ENCODE measurements around the gene C17orf100.

Gene C17orf100

DNA sequence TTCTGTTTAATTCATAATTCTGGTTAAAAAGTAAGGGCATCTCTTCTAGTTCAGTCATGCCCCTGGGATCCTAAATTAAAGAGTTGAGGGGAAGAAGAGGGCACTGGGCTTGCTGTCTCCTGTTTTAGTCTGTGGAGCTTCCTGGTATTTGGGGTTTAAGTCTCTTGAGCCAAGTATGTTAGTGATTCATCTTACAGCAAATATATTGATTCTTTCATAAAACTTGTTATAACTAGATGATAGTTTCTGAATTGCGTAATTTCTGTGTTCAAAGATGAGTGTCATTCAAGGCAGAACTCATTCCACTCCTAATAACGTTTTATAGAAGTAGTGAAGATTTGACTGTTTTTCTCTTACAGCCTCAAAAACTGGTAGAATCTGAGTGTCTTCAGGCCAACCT lies 9.0 kb upstream of the C17orf100 start:
- Histone ChIP-seq H4K20me1 (ENCODE audit: insufficient read depth, low read length) (no peaks in the 10 kb centered on the region), H3F3A (ENCODE audit: insufficient read depth, low read length) (peaks cover 5% of the 10 kb centered on the region), H3K36me3 (replicated peaks; ENCODE audit: insufficient read depth, low read length) (no peaks in the 10 kb centered on the region), H3K9me3 (replicated peaks; ENCODE audit: insufficient read depth, low read length) (no peaks in the 10 kb centered on the region), H3K79me2 (ENCODE audit: low read length) (peaks cover 68% of the 10 kb centered on the region), H3K4me2 (ENCODE audit: low read depth, low read length) (no peak overlapping the region), H3K27me3 (replicated peaks; ENCODE audit: insufficient read depth, low read length) (no peaks in the 10 kb centered on the region), H3K4me3 (ENCODE audit: low read length) (no peak overlapping the region), H3K4me1 (ENCODE audit: low read length) (peaks cover 13% of the 10 kb centered on the region; the same call in 1 of the 2 replicates), H3K9me2 (replicated peaks; ENCODE audit: insufficient read depth, low read length) (no peaks in the 10 kb centered on the region), H3K27ac (ENCODE audit: low read length) (no peak overlapping the region), H2AFZ (ENCODE audit: low read length) (no peak overlapping the region), H3K9ac (ENCODE audit: low read length) (no peak overlapping the region)
- DNase-seq: no peak
- no peak for TF ChIP-seq EZH2 (optimal IDR thresholded peaks at IDR 0.05; ENCODE audit: low read depth, low read length)
- TF ChIP-seq, protein P1, sequence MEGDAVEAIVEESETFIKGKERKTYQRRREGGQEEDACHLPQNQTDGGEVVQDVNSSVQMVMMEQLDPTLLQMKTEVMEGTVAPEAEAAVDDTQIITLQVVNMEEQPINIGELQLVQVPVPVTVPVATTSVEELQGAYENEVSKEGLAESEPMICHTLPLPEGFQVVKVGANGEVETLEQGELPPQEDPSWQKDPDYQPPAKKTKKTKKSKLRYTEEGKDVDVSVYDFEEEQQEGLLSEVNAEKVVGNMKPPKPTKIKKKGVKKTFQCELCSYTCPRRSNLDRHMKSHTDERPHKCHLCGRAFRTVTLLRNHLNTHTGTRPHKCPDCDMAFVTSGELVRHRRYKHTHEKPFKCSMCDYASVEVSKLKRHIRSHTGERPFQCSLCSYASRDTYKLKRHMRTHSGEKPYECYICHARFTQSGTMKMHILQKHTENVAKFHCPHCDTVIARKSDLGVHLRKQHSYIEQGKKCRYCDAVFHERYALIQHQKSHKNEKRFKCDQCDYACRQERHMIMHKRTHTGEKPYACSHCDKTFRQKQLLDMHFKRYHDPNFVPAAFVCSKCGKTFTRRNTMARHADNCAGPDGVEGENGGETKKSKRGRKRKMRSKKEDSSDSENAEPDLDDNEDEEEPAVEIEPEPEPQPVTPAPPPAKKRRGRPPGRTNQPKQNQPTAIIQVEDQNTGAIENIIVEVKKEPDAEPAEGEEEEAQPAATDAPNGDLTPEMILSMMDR (IDR thresholded peaks at IDR 0.05; ENCODE audit: low read length): no peak
- no peak for TF ChIP-seq EZH2phosphoT487 (IDR thresholded peaks at IDR 0.05; ENCODE audit: low read length)

DNA sequence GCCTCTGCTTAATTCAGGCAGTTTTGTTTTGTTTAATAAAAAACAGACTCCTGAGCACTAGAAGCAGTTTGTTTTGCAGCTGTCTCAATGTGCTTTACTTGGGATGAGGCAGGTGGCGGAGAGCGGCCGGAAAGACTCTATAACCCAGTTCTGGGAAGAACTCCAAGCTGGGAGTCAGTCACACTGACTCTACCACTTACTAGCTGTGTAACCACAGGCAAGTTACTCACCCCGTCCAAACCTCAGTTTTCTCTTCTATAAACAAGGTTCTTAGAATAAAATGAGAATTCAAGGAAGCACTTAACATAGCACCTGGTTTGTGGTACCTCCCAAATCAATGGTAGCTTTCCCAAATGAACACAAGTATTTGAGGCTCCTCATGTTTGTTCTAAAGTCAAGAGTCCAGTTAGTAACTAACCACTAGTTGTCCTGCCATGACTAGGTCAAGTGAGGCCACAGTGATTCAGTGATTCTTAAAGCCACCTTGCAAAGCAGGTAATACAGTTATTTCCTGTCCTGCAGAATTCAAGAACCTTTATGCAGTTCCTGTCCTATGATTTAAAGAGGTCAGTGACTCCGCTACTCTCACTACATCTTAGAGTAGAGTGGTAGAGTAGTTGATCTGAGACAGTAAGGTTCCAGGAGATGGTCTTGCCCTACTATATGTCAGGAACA lies 8.0 kb upstream of the C17orf100 start:
- Histone ChIP-seq H3K4me2 (ENCODE audit: low read depth, low read length) (no peak overlapping the region), H3K9me3 (replicated peaks; ENCODE audit: insufficient read depth, low read length) (no peaks in the 10 kb centered on the region), H3K9me2 (replicated peaks; ENCODE audit: insufficient read depth, low read length) (no peaks in the 10 kb centered on the region), H3K4me3 (ENCODE audit: low read length) (no peak overlapping the region), H4K20me1 (ENCODE audit: insufficient read depth, low read length) (no peaks in the 10 kb centered on the region), H3K79me2 (ENCODE audit: low read length) (peaks cover 78% of the 10 kb centered on the region), H3F3A (ENCODE audit: insufficient read depth, low read length) (peaks cover 5% of the 10 kb centered on the region), H3K4me1 (ENCODE audit: low read length) (peaks cover 13% of the 10 kb centered on the region; the same call in 1 of the 2 replicates), H3K27ac (ENCODE audit: low read length) (no peak overlapping the region), H3K27me3 (replicated peaks; ENCODE audit: insufficient read depth, low read length) (no peaks in the 10 kb centered on the region), H3K9ac (ENCODE audit: low read length) (no peak overlapping the region), H3K36me3 (replicated peaks; ENCODE audit: insufficient read depth, low read length) (no peaks in the 10 kb centered on the region), H2AFZ (ENCODE audit: low read length) (no peak overlapping the region)
- TF ChIP-seq, protein P1 (IDR thresholded peaks at IDR 0.05; ENCODE audit: low read length): no peak
- TF ChIP-seq EZH2phosphoT487 (IDR thresholded peaks at IDR 0.05; ENCODE audit: low read length) (no peak), EZH2 (optimal IDR thresholded peaks at IDR 0.05; ENCODE audit: low read depth, low read length) (no peak)
- no peak for DNase-seq

DNA sequence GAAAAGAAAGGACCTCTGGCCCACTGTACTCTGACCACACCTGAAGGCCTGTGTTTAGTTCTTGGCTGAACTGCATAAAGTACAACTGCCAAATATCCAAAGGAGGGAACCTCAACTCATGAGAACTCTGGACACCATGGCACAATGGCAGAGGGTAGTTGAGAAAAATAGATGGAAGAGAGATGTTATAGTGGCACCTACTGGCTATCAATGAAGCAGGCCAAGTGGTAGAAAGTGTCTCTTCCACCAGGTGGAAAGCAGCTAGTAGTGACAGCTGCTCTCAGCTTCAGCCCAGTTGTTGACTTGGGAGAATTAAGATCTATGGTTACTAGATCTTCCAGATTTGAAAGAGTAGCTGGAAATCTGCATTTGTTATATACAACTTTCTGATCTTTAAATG lies 3.4 kb upstream of the C17orf100 start:
- Histone ChIP-seq H3K9me3 (replicated peaks; ENCODE audit: insufficient read depth, low read length) (no peaks in the 10 kb centered on the region), H3K36me3 (replicated peaks; ENCODE audit: insufficient read depth, low read length) (no peaks in the 10 kb centered on the region), H3K9ac (ENCODE audit: low read length) (no peak overlapping the region), H4K20me1 (ENCODE audit: insufficient read depth, low read length) (0 out of 2 replicates have a peak, but pooled peaks cover 5% of the 10 kb centered on the region), H2AFZ (ENCODE audit: low read length) (no peak overlapping the region), H3K79me2 (ENCODE audit: low read length) (peaks cover 70% of the 10 kb centered on the region), H3F3A (ENCODE audit: insufficient read depth, low read length) (peaks cover 7% of the 10 kb centered on the region), H3K4me3 (ENCODE audit: low read length) (no peak overlapping the region), H3K4me1 (ENCODE audit: low read length) (peaks cover 13% of the 10 kb centered on the region), H3K27me3 (replicated peaks; ENCODE audit: insufficient read depth, low read length) (no peaks in the 10 kb centered on the region), H3K4me2 (ENCODE audit: low read depth, low read length) (no peak overlapping the region), H3K9me2 (replicated peaks; ENCODE audit: insufficient read depth, low read length) (no peaks in the 10 kb centered on the region), H3K27ac (ENCODE audit: low read length) (no peak overlapping the region)
- TF ChIP-seq EZH2phosphoT487 (IDR thresholded peaks at IDR 0.05; ENCODE audit: low read length) (no peak), EZH2 (optimal IDR thresholded peaks at IDR 0.05; ENCODE audit: low read depth, low read length) (no peak)
- TF ChIP-seq, protein P1 (IDR thresholded peaks at IDR 0.05; ENCODE audit: low read length): peak; percentile 46
- peak; percentile 19 for DNase-seq

Measured in MM.1S (cell line).